GM12878 (cell line): ENCODE results near the gene HLA-DRB1. TPM values are rescaled to one million over a fixed set of nuclear protein-coding genes. Genes with fewer than 3 reads are reported as not detected.

ENCODE experiments used
- ATAC-seq: fragments of 200-7000 bp; cut with Tn5 transposase; 3 replicates; pipeline ENCODE4 v1.9.1; 2020; ENCODE audit warnings: mild to moderate bottlenecking, moderate library complexity
- BruUV-seq: library from RNA; stranded (reverse); fragments of 400-500 nt; replicated peaks from 2 replicates; lab custom pipeline; 2021; lab: Mats Ljungman, UMichigan
- CTCF ChIA-PET: fragments of 300-600 bp; sonication (Branson Sonifier 250); formaldehyde crosslinking; extraction: SDS; loops from one replicate; lab custom pipeline; 2021; ENCODE audit warnings: inconsistent platforms; lab: Yijun Ruan, JAX
- POLR2A ChIA-PET: fragments of 350-600 bp; formaldehyde crosslinking; extraction: SDS; loops from one replicate; lab custom pipeline; 2021; ENCODE audit warnings: inconsistent platforms; lab: Charles Lee
- RAD21 ChIA-PET: fragments of 300-600 bp; sonication (Branson Sonifier 250); formaldehyde crosslinking; loops from one replicate; lab custom pipeline; 2023; ENCODE audit warnings: antibody characterized with exemption; ENCODE audit not compliant: unreplicated experiment; lab: Charles Lee
- SMC1A ChIA-PET: fragments of 300-600 bp; sonication (Branson Sonifier 250); formaldehyde crosslinking; loops from one replicate; lab custom pipeline; 2023; ENCODE audit not compliant: unreplicated experiment, uncharacterized antibody; lab: Charles Lee
- DNase-seq: peaks from one replicate; pipeline ENCODE4 v3.0.0-alpha.2; 2011; ENCODE audit warnings: low read depth, low spot score
- FAIRE-seq: peaks from 3 replicates; lab custom pipeline; 2011; peaks lifted over from hg19 to GRCh38; lab: Jason Lieb, UNC
- H2AFZ ChIP-seq: 2 replicates; pipeline ENCODE4 v1.6.0; 2011; ENCODE audit warnings: low read depth, low read length, control low read depth; ENCODE audit not compliant: control insufficient read depth
- H3K27ac ChIP-seq: 2 replicates; pipeline ENCODE4 v1.5.1; 2011; ENCODE audit warnings: control low read depth; ENCODE audit not compliant: control insufficient read depth, insufficient read depth
- H3K27me3 ChIP-seq, 2 experiments: replicated peaks in 1 of 2; 2 replicates each; pipeline versions ENCODE4 v1.6.0 to v1.6.1; 2011; ENCODE audit warnings: low read length in 1 of 2; ENCODE audit not compliant: control insufficient read depth in 2 of 2, insufficient read depth in 2 of 2
- H3K36me3 ChIP-seq, 2 experiments: 2 replicates each; pipeline ENCODE4 v1.5.1; 2011; ENCODE audit warnings: low read length in 1 of 2; ENCODE audit not compliant: control insufficient read depth in 2 of 2, insufficient read depth in 2 of 2
- H3K4me1 ChIP-seq: 2 replicates; pipeline ENCODE4 v1.6.1; 2011; ENCODE audit warnings: mild to moderate bottlenecking, low read length, moderate library complexity, mixed read lengths; ENCODE audit not compliant: control insufficient read depth, insufficient read depth
- H3K4me2 ChIP-seq: 2 replicates; pipeline ENCODE4 v1.6.0; 2011; ENCODE audit warnings: control low read depth; ENCODE audit not compliant: control insufficient read depth, insufficient read depth
- H3K4me3 ChIP-seq: fragments of 200-600 bp; sonication (generic); 2 replicates; pipeline ENCODE4 v1.5.1; 2016
- H3K79me2 ChIP-seq: 2 replicates; pipeline ENCODE4 v1.6.0; 2011; ENCODE audit warnings: low read length; ENCODE audit not compliant: control insufficient read depth, insufficient read depth
- H3K9ac ChIP-seq: 2 replicates; pipeline ENCODE4 v1.8.0; 2011; ENCODE audit warnings: low read length, control low read depth, mixed read lengths; ENCODE audit not compliant: control insufficient read depth, insufficient read depth
- H3K9me3 ChIP-seq: replicated peaks from 3 replicates; pipeline ENCODE4 v1.5.1; 2011; ENCODE audit warnings: mild to moderate bottlenecking, low read length; ENCODE audit not compliant: control insufficient read depth, insufficient read depth
- H4K20me1 ChIP-seq: 2 replicates; pipeline ENCODE4 v1.6.0; 2011; ENCODE audit not compliant: control insufficient read depth, insufficient read depth
- CHD1 ChIP-seq: IDR thresholded peaks from 2 replicates; pipeline ENCODE4 v1.6.1; 2012; ENCODE audit warnings: low read depth, low read length, improper control_type of control experiment
- FOS ChIP-seq: IDR thresholded peaks from 3 replicates; pipeline ENCODE4 v1.6.1; 2011; ENCODE audit warnings: borderline replicate concordance; ENCODE audit not compliant: insufficient read length; ENCODE audit errors: extremely low read depth
- GATAD2B ChIP-seq: fragments of 450-650 bp; conservative IDR thresholded peaks from 2 replicates; pipeline ENCODE4 v1.6.1; 2017; ENCODE audit warnings: low read depth, mild to moderate bottlenecking, moderate library complexity
- IRF3 ChIP-seq: fragments of 450-650 bp; IDR thresholded peaks from 2 replicates; pipeline ENCODE4 v1.6.1; 2014; ENCODE audit warnings: mild to moderate bottlenecking
- IRF4 ChIP-seq: IDR thresholded peaks from 2 replicates; pipeline ENCODE4 v1.6.1; 2011; ENCODE audit warnings: low read depth, low read length
- NFXL1 ChIP-seq: fragments of 450-650 bp; IDR thresholded peaks from 2 replicates; pipeline ENCODE4 v1.6.1; 2017; ENCODE audit warnings: antibody characterized with exemption, mild to moderate bottlenecking, borderline replicate concordance
- PKNOX1 ChIP-seq: fragments of 450-650 bp; IDR thresholded peaks from 2 replicates; pipeline ENCODE4 v1.6.1; 2016; ENCODE audit warnings: mild to moderate bottlenecking
- POLR2AphosphoS2 ChIP-seq: IDR thresholded peaks from 2 replicates; pipeline ENCODE4 v1.6.1; 2011; ENCODE audit warnings: low read depth, mild to moderate bottlenecking, low read length, improper control_type of control experiment, moderate library complexity
- RCOR1 ChIP-seq: conservative IDR thresholded peaks from 2 replicates; pipeline ENCODE4 v1.6.1; 2012; ENCODE audit warnings: low read depth, low read length, improper control_type of control experiment
- RELA ChIP-seq: fragments of 450-650 bp; IDR thresholded peaks from 2 replicates; pipeline ENCODE4 v1.8.0; 2014; ENCODE audit warnings: borderline replicate concordance; ENCODE audit not compliant: partially characterized antibody
- SKIL ChIP-seq: fragments of 450-650 bp; IDR thresholded peaks from 2 replicates; pipeline ENCODE4 v1.6.1; 2017; ENCODE audit warnings: mild to moderate bottlenecking, low read depth, inconsistent platforms; ENCODE audit not compliant: poor library complexity, severe bottlenecking
- SMARCA5 ChIP-seq: fragments of 450-650 bp; IDR thresholded peaks from 2 replicates; pipeline ENCODE4 v1.6.1; 2017; ENCODE audit warnings: mild to moderate bottlenecking
- SRF ChIP-seq, 2 experiments: IDR thresholded peaks; 2 replicates each; pipeline ENCODE4 v1.6.1; 2011; ENCODE audit warnings: low read depth in 2 of 2, low read length in 2 of 2, mild to moderate bottlenecking in 1 of 2, moderate library complexity in 1 of 2
- ZNF274 ChIP-seq: IDR thresholded peaks from one replicate; pipeline ENCODE4 v1.8.0; 2011; ENCODE audit not compliant: insufficient read length, insufficient read depth
- ZNF592 ChIP-seq: fragments of 450-650 bp; IDR thresholded peaks from 2 replicates; pipeline ENCODE4 v1.6.1; 2017; ENCODE audit warnings: mild to moderate bottlenecking, moderate library complexity
- WGBS: methylation state at CpG from one replicate; pipeline ENCODE4 v1.1.6; 2016; ENCODE audit warnings: low lambda C conversion rate; ENCODE audit not compliant: insufficient replicate concordance, insufficient coverage; ENCODE audit errors: missing lambda C conversion rate; 5-methylcytosine and 5-hydroxymethylcytosine counted together
- in situ Hi-C: fragments of 300-500 bp; cut with MboI; formaldehyde crosslinking; loops from 9 replicates; pipeline ENCODE4 v1.14.3; 2018; ENCODE audit warnings: mixed read lengths
- intact Hi-C: fragments of 100-400 bp; cut with micrococcal nuclease; formaldehyde crosslinking; loops from one replicate; pipeline ENCODE4 v1.14.2; 2022; ENCODE audit not compliant: unreplicated experiment
- polyA plus RNA-seq, 11 experiments: library from polyadenylated mRNA; depleted of rRNA in 4 of 11; unstranded in 6 of 11; stranded (reverse) in 5 of 11; fragments of >200 nt; fragmentation: Nextera tagmentation in 4 of 11; fragmentation: Illumina TruSeq in 1 of 11; extraction: Ambion mirVana in 4 of 11; extraction: Trizol in 1 of 11; gene quantifications; 1 replicate in 1 of 11; 2 replicates in 10 of 11; pipeline versions ENCODE4 v1.2.1 to v1.2.3, GENCODE V29; 2011 to 2016; ENCODE audit warnings: inconsistent platforms in 2 of 11, missing spikeins in 2 of 11, low read depth in 1 of 11
- total RNA-seq, 4 experiments: library from RNA; depleted of rRNA in 3 of 4; stranded (reverse); fragments of >200 nt in 3 of 4; fragmentation: Illumina TruSeq in 1 of 4; extraction: Trizol in 1 of 4; gene quantifications; 2 replicates each; pipeline versions ENCODE4 v1.2.1 to v1.2.3, GENCODE V29; 2013 to 2021

HLA-DRB1 gene
- total and polyA plus RNA-seq, 10 of the 15 experiments (the other 5 are each of a cell fraction or from before 2014, with no cell fraction given), result 312 to 1,082 (median 604) TPM

- no peak overlapping the region for H3K9ac ChIP-seq
- FAIRE-seq (no peak), ATAC-seq (peak; percentile 12), DNase-seq (no peak)
- in situ Hi-C loops, result no loop called here
- no peak overlapping the region for H3K4me3 ChIP-seq
- ChIA-PET POLR2A (interaction anchor here (0.6 to 1.3 kb wide), 2 partner anchors 25 to 26 kb away, joined by 3 read pairs; no protein-coding TSS in a partner anchor), RAD21 (interaction anchor here (0.6 to 0.9 kb wide), 2 partner anchors 62 to 108 kb away, joined by 3 to 4 read pairs; no protein-coding TSS in a partner anchor), CTCF (no interaction called here), SMC1A (interaction anchor here (1.1 to 1.3 kb wide), 2 partner anchors 57 to 75 kb away, joined by 3 to 4 read pairs; no protein-coding TSS in a partner anchor)
- H3K27me3 ChIP-seq, result no peaks in the 10 kb centered on the region
- no peaks in the 10 kb centered on the region for H4K20me1 ChIP-seq
- no peaks in the 10 kb centered on the region for H3K9me3 ChIP-seq
- H3K79me2 ChIP-seq, result peaks cover 43% of the 10 kb centered on the region
- H3K36me3 ChIP-seq, result peaks cover 8 to 11% of the 10 kb centered on the region in 2 experiments; a peak in 3 of 4 replicates
- no peaks in the 10 kb centered on the region for H3K4me1 ChIP-seq
- H3K27ac ChIP-seq, result no peak overlapping the region
- H2AFZ ChIP-seq, result no peak overlapping the region
- 0% methylated on average over 2 of the region's 2 CpGs for WGBS
- no TSS peak for BruUV-seq
- intact Hi-C loops, result no loop called here
- H3K4me2 ChIP-seq, result 0 out of 2 replicates have a peak overlapping the region, but pooled peaks have one; percentile 17
- TF ChIP-seq RELA (no peak), IRF4 (no peak), ZNF592 (no peak), GATAD2B (no peak), POLR2AphosphoS2 (no peak), PKNOX1 (no peak), SMARCA5 (no peak), ZNF274 (no peak), FOS (no peak), SRF (IDR thresholded peaks at IDR 0.05; ENCODE audit: low read depth in 2 of 2, low read length in 2 of 2) (no peak), NFXL1 (no peak), CHD1 (no peak), IRF3 (no peak), RCOR1 (no peak), SKIL (no peak)
Observed at GRCh38 chr6:32583527-32583898, 6.1 kb downstream of the HLA-DRB1 start.
